Osteoblast (primary cell): Measurements from ENCODE around the gene EGR1. TPM values are rescaled to one million over a fixed set of nuclear protein-coding genes. Genes with fewer than 3 reads are reported as not detected.

ENCODE experiments used
- DNase-seq: peaks from one replicate; pipeline ENCODE4 v3.0.0; 2011; ENCODE audit warnings: low spot score, mixed read lengths; ENCODE audit not compliant: insufficient read length; ENCODE audit errors: missing footprints
- H2AFZ ChIP-seq: 2 replicates; pipeline ENCODE4 v1.6.0; 2011; ENCODE audit warnings: mild to moderate bottlenecking, low read length
- H3K27ac ChIP-seq: 2 replicates; pipeline ENCODE4 v1.5.1; 2011; ENCODE audit warnings: mild to moderate bottlenecking, low read depth, low read length, moderate library complexity
- H3K27me3 ChIP-seq: 2 replicates; pipeline ENCODE4 v1.6.0; 2012; ENCODE audit warnings: mild to moderate bottlenecking, control low read depth, inconsistent platforms, low read length, moderate library complexity; ENCODE audit not compliant: insufficient read depth
- H3K36me3 ChIP-seq: 2 replicates; pipeline ENCODE4 v1.5.1; 2011; ENCODE audit warnings: mild to moderate bottlenecking, low read length, control low read depth, moderate library complexity; ENCODE audit not compliant: insufficient read depth
- H3K4me1 ChIP-seq: 2 replicates; pipeline ENCODE4 v1.5.1; 2011; ENCODE audit warnings: mild to moderate bottlenecking, low read length, control low read depth, moderate library complexity; ENCODE audit not compliant: insufficient read depth
- H3K4me2 ChIP-seq: 2 replicates; pipeline ENCODE4 v1.6.0; 2011; ENCODE audit warnings: mild to moderate bottlenecking, low read length; ENCODE audit not compliant: insufficient read depth
- H3K4me3 ChIP-seq: fragments of 200-600 bp; sonication (generic); 3 replicates; pipeline ENCODE4 v1.5.1; 2012; ENCODE audit warnings: mild to moderate bottlenecking, low read length, inconsistent platforms; ENCODE audit not compliant: insufficient read depth
- H3K79me2 ChIP-seq: 2 replicates; pipeline ENCODE4 v1.6.0; 2012; ENCODE audit warnings: mild to moderate bottlenecking, low read length, control low read depth, inconsistent platforms; ENCODE audit not compliant: insufficient read depth
- H3K9me3 ChIP-seq: 2 replicates; pipeline ENCODE4 v1.5.1; 2011; ENCODE audit warnings: low read depth, low read length, control low read depth
- H4K20me1 ChIP-seq: 2 replicates; pipeline ENCODE4 v1.6.0; 2012; ENCODE audit warnings: mild to moderate bottlenecking, low read length, control low read depth; ENCODE audit not compliant: insufficient read depth
- small RNA-seq: library from RNA; depleted of rRNA; stranded (forward); fragments of <200 nt; gene quantifications from one replicate; pipeline ENCODE3, GENCODE V24; 2012
- total RNA-seq: library from RNA; depleted of rRNA; stranded (reverse); fragments of >200 nt; gene quantifications from 2 replicates; pipeline ENCODE4 v1.2.3, GENCODE V29; 2012
- TF ChIP-seq, protein P1 (sequence below): IDR thresholded peaks from 2 replicates; pipeline ENCODE4 v1.5.1; 2011; ENCODE audit warnings: mild to moderate bottlenecking, low read depth, low read length, moderate library complexity; ENCODE audit errors: extremely low read depth

The EGR1 gene
- total RNA-seq, 1 donor: 2.2 TPM

- Histone ChIP-seq H3K27ac (no peak overlapping the region), H3K4me2 (no peak overlapping the region), H3K9me3 (no peaks in the 10 kb centered on the region), H3K27me3 (no peaks in the 10 kb centered on the region), H4K20me1 (peaks cover 12% of the 10 kb centered on the region), H3K36me3 (peaks cover 74% of the 10 kb centered on the region), H2AFZ (no peak overlapping the region), H3K4me3 (no peak overlapping the region), H3K4me1 (peaks cover 11% of the 10 kb centered on the region), H3K79me2 (peaks cover 16% of the 10 kb centered on the region)
- TF ChIP-seq, protein P1, sequence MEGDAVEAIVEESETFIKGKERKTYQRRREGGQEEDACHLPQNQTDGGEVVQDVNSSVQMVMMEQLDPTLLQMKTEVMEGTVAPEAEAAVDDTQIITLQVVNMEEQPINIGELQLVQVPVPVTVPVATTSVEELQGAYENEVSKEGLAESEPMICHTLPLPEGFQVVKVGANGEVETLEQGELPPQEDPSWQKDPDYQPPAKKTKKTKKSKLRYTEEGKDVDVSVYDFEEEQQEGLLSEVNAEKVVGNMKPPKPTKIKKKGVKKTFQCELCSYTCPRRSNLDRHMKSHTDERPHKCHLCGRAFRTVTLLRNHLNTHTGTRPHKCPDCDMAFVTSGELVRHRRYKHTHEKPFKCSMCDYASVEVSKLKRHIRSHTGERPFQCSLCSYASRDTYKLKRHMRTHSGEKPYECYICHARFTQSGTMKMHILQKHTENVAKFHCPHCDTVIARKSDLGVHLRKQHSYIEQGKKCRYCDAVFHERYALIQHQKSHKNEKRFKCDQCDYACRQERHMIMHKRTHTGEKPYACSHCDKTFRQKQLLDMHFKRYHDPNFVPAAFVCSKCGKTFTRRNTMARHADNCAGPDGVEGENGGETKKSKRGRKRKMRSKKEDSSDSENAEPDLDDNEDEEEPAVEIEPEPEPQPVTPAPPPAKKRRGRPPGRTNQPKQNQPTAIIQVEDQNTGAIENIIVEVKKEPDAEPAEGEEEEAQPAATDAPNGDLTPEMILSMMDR: no peak
- DNase-seq: no peak
These were observed 43.7 kb downstream of the EGR1 start for GRCh38 chr5:138508958-138509357.

- DNase-seq: no peak
- Histone ChIP-seq H3K4me1 (peaks cover 4% of the 10 kb centered on the region), H2AFZ (no peak overlapping the region), H4K20me1 (peaks cover 21% of the 10 kb centered on the region), H3K27ac (no peak overlapping the region), H3K36me3 (peaks cover 87% of the 10 kb centered on the region), H3K27me3 (no peaks in the 10 kb centered on the region), H3K79me2 (peaks cover 61% of the 10 kb centered on the region), H3K9me3 (no peaks in the 10 kb centered on the region), H3K4me3 (no peak overlapping the region), H3K4me2 (no peak overlapping the region)
- TF ChIP-seq, protein P1: no peak
These were observed 48.7 kb downstream of the EGR1 start for GRCh38 chr5:138514021-138514420.

- TF ChIP-seq, protein P1: no peak
- no peaks in the 10 kb centered on the region for H3K9me3 ChIP-seq
- no peak overlapping the region for H3K4me3 ChIP-seq
- H3K27me3 ChIP-seq: no peaks in the 10 kb centered on the region
- no peak overlapping the region for H2AFZ ChIP-seq
- H3K4me2 ChIP-seq: no peak overlapping the region
- H3K27ac ChIP-seq: no peak overlapping the region
- H3K79me2 ChIP-seq: peaks cover 74% of the 10 kb centered on the region
- peaks cover 22% of the 10 kb centered on the region for H4K20me1 ChIP-seq
- DNase-seq: no peak
- H3K36me3 ChIP-seq: peaks cover 80% of the 10 kb centered on the region
- peaks cover 10% of the 10 kb centered on the region for H3K4me1 ChIP-seq
These were observed 50.4 kb downstream of the EGR1 start for GRCh38 chr5:138515556-138516245.

GRCh38 chr5:138517437-138517836 is 52.2 kb downstream of the EGR1 start:
- DNase-seq: no peak
- peaks cover 84% of the 10 kb centered on the region for H3K79me2 ChIP-seq
- H3K27ac ChIP-seq: no peak overlapping the region
- H3K27me3 ChIP-seq: no peaks in the 10 kb centered on the region
- H2AFZ ChIP-seq: no peak overlapping the region
- TF ChIP-seq, protein P1: no peak
- H3K9me3 ChIP-seq: no peaks in the 10 kb centered on the region
- H3K36me3 ChIP-seq: peaks cover 67% of the 10 kb centered on the region
- no peak overlapping the region for H3K4me2 ChIP-seq
- peaks cover 10% of the 10 kb centered on the region for H3K4me1 ChIP-seq
- no peak overlapping the region for H3K4me3 ChIP-seq
- peaks cover 22% of the 10 kb centered on the region for H4K20me1 ChIP-seq

Small RNA genes lying within 50 kb of the gene (small RNA-seq; reads per million reads assigned to genes)
- not detected for gene AC113403.1

Other genes with a start within 250 kb of the EGR1 start
- not detected in 2 replicates for gene GFRA3, start 190.9 kb upstream of the EGR1 start, total RNA-seq
- 1.8 TPM in 2 replicates for gene CDC25C, start 133.7 kb upstream of the EGR1 start, total RNA-seq
- 39.8 and 43.8 TPM in 2 replicates for gene FAM53C, start 127.2 kb upstream of the EGR1 start, total RNA-seq
- 48.3 and 53.2 TPM in 2 replicates for gene KDM3B, start 112.8 kb upstream of the EGR1 start, total RNA-seq
- gene REEP2, start 26.4 kb upstream of the EGR1 start, total RNA-seq: 1.5 and 2.2 TPM in 2 replicates
- 113 and 116 TPM in 2 replicates for gene ETF1, start 77.8 kb downstream of the EGR1 start, total RNA-seq
- 499 and 624 TPM in 2 replicates for gene HSPA9, start 109.9 kb downstream of the EGR1 start, total RNA-seq